Measurements from ENCODE around the gene INSR. TPM values are rescaled to one million over a fixed set of nuclear protein-coding genes. Genes with fewer than 3 reads are reported as not detected.

The INSR gene
- total RNA-seq (2022) (22.6 and 23.3 TPM in 2 replicates), Bru-seq, nascent RNA (percentile 55 among the genes with signal in this experiment), BruChase-seq, experiment 1, labeled RNA remaining after a 2-hour chase (percentile 57 among the genes with signal in this experiment), BruChase-seq, experiment 2, labeled RNA remaining after a 6-hour chase (percentile 68 among the genes with signal in this experiment)
- long read RNA-seq, full-length matches to known transcripts, result 2 of 10 reads
- long read RNA-seq, partial matches to known transcripts, result 4 of 10 reads
- long read RNA-seq, other reads (novel, unspliced or antisense), result 4 of 10 reads

DNA sequence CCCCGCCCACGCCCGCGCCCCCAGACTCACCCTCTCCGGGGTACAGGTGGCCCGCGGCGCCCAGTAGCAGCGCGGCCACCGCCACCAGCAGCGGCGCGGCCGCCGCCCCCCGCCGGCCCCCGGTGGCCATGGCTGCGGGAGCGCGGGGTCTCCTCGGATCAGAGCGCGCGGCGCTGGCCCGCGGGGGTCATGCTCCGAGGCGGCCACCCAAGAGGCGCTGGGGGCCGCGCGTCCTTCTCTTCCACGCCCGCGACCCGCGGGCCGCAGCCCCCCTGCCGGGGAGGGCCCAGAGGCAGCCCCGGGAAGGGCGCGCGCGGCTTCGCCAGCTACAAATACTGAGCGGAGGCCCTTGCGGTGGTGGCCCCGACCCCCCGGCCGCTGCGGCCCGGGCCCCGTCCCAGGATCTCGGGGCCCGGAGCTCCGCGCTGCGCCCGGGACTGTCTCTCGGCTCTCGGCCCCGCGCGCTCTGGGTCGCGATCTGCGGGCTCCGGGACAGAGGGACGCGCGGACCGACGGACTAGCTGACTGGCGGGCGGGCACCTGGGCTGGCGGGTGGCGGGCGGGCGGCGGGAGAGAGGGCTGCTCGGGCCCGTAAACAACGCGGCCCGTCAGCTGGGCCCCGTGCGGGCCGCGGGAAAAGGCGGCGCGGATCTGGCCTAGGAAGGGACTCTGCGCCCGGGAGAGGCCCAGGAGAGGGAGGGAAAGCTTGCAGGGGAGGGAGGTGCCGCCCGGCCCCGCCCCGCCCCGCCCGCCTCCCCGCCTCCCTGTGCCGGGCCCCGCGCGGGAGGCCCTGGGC lies at the start of gene INSR:
TSS of gene INSR (minus strand) at position 653 of the 796 bp plus-strand sequence. CDS start at position 130, 523 bp downstream.
- peak within 1 kb of the TSS; percentile 87 for H3K27ac Mint-ChIP-seq (ENCODE audit: unreplicated experiment)

DNA sequence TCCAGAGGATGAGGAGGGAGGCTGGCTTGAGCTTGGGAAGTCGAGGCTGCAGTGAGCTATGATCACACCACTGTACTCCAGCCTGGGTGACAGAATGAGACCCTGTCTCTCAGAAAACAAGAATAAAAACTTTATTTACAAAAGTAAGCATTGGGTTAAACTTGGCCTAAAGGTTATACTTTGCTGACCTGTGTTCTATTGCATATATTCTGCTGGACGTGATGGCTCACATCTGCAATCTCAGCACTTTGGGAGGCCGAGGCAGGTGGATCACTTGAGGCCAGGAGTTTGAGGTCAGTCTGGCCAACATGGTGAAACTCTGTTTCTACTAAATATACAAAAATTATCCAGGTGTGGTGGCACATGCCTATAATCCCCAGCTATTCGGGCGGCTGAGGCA lies 47.9 kb upstream of the INSR start:
- no peaks in the 10 kb centered on the region for H3K9me3 Mint-ChIP-seq (ENCODE audit: unreplicated experiment)
- H3K4me1 Mint-ChIP-seq (ENCODE audit: low read depth, unreplicated experiment), result no peaks in the 10 kb centered on the region
- TF ChIP-seq, protein P1, sequence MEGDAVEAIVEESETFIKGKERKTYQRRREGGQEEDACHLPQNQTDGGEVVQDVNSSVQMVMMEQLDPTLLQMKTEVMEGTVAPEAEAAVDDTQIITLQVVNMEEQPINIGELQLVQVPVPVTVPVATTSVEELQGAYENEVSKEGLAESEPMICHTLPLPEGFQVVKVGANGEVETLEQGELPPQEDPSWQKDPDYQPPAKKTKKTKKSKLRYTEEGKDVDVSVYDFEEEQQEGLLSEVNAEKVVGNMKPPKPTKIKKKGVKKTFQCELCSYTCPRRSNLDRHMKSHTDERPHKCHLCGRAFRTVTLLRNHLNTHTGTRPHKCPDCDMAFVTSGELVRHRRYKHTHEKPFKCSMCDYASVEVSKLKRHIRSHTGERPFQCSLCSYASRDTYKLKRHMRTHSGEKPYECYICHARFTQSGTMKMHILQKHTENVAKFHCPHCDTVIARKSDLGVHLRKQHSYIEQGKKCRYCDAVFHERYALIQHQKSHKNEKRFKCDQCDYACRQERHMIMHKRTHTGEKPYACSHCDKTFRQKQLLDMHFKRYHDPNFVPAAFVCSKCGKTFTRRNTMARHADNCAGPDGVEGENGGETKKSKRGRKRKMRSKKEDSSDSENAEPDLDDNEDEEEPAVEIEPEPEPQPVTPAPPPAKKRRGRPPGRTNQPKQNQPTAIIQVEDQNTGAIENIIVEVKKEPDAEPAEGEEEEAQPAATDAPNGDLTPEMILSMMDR (IDR thresholded peaks at IDR 0.05; ENCODE audit: insufficient read depth in 1 of 2, low read depth in 1 of 2, low read length in 1 of 2, severe bottlenecking in 1 of 2, unreplicated experiment in 1 of 2), result no peak
- intact Hi-C loops (cut with micrococcal nuclease; ENCODE audit: unreplicated experiment), result no loop called here
- H3K27ac Mint-ChIP-seq (ENCODE audit: unreplicated experiment), result no peak overlapping the region
- H3K4me3 Mint-ChIP-seq (ENCODE audit: unreplicated experiment), result no peak overlapping the region
- no peaks in the 10 kb centered on the region for H3K27me3 Mint-ChIP-seq (ENCODE audit: insufficient read depth, unreplicated experiment)
- BruUV-seq (replicated peaks), result no TSS peak
- Histone ChIP-seq H3K4me3 (ENCODE audit: low read depth, low read length) (no peak overlapping the region), H3K27me3 (replicated peaks; ENCODE audit: control insufficient read depth, insufficient read depth, low read length) (no peaks in the 10 kb centered on the region), H3K4me1 (no peaks in the 10 kb centered on the region; the same call in 1 of the 2 replicates), H3K9me3 (no peaks in the 10 kb centered on the region), H3K36me3 (ENCODE audit: control insufficient read depth, insufficient read depth, low read length) (no peaks in the 10 kb centered on the region)
- POLR2A ChIA-PET, result no interaction called here
- CTCF ChIA-PET, result interaction anchor here (0.7 to 1.4 kb wide), 3 partner anchors 243 to 882 kb away, joined by 3 to 4 read pairs (median 3); partner anchors contain the start of gene SLC25A23
- no peaks in the 10 kb centered on the region for H3K36me3 Mint-ChIP-seq (ENCODE audit: insufficient read depth, unreplicated experiment)
- DNase-seq, result peak in 1 of 2 experiments; percentile 3

More for the DNA sequence above, at the start of gene INSR:
- Histone ChIP-seq H3K4me1 (peaks cover 9% of the 10 kb centered on the region; the same call in 1 of the 2 replicates), H3K9me3 (no peaks in the 10 kb centered on the region), H3K27me3 (replicated peaks; ENCODE audit: control insufficient read depth, insufficient read depth, low read length) (no peaks in the 10 kb centered on the region), H3K4me3 (ENCODE audit: low read depth, low read length) (peak within 1 kb of the TSS; percentile 73), H3K36me3 (ENCODE audit: control insufficient read depth, insufficient read depth, low read length) (no peaks in the 10 kb centered on the region)
- TF ChIP-seq, protein P1 (IDR thresholded peaks at IDR 0.05; ENCODE audit: insufficient read depth in 1 of 2, low read depth in 1 of 2, low read length in 1 of 2, severe bottlenecking in 1 of 2, unreplicated experiment in 1 of 2), result no peak
- peak; percentile 89 to 94 for DNase-seq
- peak within 1 kb of the TSS; percentile 89 for H3K4me3 Mint-ChIP-seq (ENCODE audit: unreplicated experiment)
- BruUV-seq (replicated peaks), result no TSS peak
- H3K9me3 Mint-ChIP-seq (ENCODE audit: unreplicated experiment), result no peaks in the 10 kb centered on the region
- peaks cover 3% of the 10 kb centered on the region for H3K4me1 Mint-ChIP-seq (ENCODE audit: low read depth, unreplicated experiment)
- ChIA-PET POLR2A (interaction anchor here (0.5 to 0.6 kb wide), 3 partner anchors 90 to 319 kb away, joined by 3 to 7 read pairs (median 3); no protein-coding TSS in a partner anchor), CTCF (interaction anchor here (0.6 to 0.8 kb wide), 3 partner anchors 96 to 195 kb away, joined by 4 to 8 read pairs (median 7); no protein-coding TSS in a partner anchor)
- intact Hi-C loops (cut with micrococcal nuclease; ENCODE audit: unreplicated experiment), result loop anchor here (1.0 kb wide), 1 partner anchor 96 kb away; no protein-coding TSS in a partner anchor
- peaks cover 4% of the 10 kb centered on the region for H3K36me3 Mint-ChIP-seq (ENCODE audit: insufficient read depth, unreplicated experiment)
- H3K27me3 Mint-ChIP-seq (ENCODE audit: insufficient read depth, unreplicated experiment), result no peaks in the 10 kb centered on the region

Measured in Caco-2 (cell line).